PFSK-1 (cell line): Measurements from ENCODE around the gene ADAMTS2.

Experiments used
- FOXP2 ChIP-seq: optimal IDR thresholded peaks from 2 replicates; pipeline ENCODE3; 2011; ENCODE audit warnings: borderline replicate concordance, control low read depth, inconsistent platforms; ENCODE audit not compliant: insufficient read depth; ENCODE audit errors: extremely low read length, extremely low read depth
- POLR2AphosphoS5 ChIP-seq: IDR thresholded peaks from 2 replicates; pipeline ENCODE4 v1.6.1; 2012; ENCODE audit warnings: low read depth, mild to moderate bottlenecking, control low read depth, low read length, moderate library complexity
- REST ChIP-seq, 2 experiments: IDR thresholded peaks; 2 replicates each; pipeline versions ENCODE4 v1.6.1 to v1.8.0; 2011 to 2012; ENCODE audit warnings: low read depth in 2 of 2, low read length in 2 of 2, control low read depth in 1 of 2, inconsistent platforms in 1 of 2, mild to moderate bottlenecking in 1 of 2, moderate library complexity in 1 of 2; ENCODE audit not compliant: insufficient read depth in 1 of 2
- SIN3A ChIP-seq: IDR thresholded peaks from 2 replicates; pipeline ENCODE4 v1.6.1; 2012; ENCODE audit warnings: mild to moderate bottlenecking, low read length, moderate library complexity, borderline replicate concordance; ENCODE audit not compliant: insufficient read depth
- TAF1 ChIP-seq: IDR thresholded peaks from 2 replicates; pipeline ENCODE4 v1.6.1; 2012; ENCODE audit warnings: low read length, control low read depth, borderline replicate concordance; ENCODE audit not compliant: insufficient read depth

ADAMTS2 gene

DNA sequence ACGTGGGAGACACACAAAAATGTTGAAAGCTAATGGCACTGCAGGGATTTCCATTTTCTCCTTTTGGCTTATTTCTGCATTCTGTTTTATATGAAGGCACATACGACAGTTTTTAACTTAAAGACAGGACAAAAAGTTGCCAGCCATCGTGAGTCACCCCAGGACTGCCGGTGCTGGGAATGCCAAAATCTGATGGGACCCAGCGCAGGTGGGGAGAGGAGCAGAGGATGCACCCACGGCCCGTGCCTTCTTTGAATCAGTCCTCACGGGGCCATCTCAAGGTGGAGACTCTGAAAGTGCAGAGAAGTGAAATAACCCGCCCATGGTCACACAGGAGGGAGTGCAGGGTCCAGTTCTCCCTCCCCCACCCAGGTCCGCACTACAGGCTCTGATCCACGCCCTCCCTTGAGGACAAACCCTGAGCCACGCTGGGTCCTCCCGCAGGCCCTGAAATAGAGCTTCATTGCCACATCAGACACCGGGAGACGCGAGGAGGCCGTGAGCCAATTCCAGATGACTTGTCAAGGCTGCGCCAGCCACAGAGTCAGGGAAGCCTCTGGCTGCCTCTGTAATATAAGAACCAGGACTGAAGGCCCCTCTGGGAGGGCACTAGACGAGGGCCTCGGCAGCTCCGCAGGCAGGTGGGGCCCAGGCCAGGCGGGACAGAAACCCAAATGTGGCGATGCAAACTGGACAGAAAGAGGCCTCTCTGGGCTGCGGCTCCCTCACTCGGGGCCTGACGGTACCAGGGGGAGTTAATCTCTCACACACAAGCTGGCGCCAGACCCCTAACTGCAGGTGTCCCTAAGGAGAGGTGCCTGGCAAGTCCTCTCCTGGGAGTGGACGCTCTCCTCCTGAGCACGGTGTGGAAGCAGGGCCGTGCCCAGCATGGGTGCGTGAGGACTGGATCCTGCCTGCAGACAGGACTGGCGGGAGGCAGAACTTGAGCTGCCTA lies 22.9 kb downstream of the ADAMTS2 start:
- TF ChIP-seq TAF1 (no peak), SIN3A (no peak), FOXP2 (no peak), REST (IDR thresholded peaks at IDR 0.05; ENCODE audit: insufficient read depth in 1 of 2, low read depth in 2 of 2, low read length in 2 of 2) (no peak), POLR2AphosphoS5 (no peak)

DNA sequence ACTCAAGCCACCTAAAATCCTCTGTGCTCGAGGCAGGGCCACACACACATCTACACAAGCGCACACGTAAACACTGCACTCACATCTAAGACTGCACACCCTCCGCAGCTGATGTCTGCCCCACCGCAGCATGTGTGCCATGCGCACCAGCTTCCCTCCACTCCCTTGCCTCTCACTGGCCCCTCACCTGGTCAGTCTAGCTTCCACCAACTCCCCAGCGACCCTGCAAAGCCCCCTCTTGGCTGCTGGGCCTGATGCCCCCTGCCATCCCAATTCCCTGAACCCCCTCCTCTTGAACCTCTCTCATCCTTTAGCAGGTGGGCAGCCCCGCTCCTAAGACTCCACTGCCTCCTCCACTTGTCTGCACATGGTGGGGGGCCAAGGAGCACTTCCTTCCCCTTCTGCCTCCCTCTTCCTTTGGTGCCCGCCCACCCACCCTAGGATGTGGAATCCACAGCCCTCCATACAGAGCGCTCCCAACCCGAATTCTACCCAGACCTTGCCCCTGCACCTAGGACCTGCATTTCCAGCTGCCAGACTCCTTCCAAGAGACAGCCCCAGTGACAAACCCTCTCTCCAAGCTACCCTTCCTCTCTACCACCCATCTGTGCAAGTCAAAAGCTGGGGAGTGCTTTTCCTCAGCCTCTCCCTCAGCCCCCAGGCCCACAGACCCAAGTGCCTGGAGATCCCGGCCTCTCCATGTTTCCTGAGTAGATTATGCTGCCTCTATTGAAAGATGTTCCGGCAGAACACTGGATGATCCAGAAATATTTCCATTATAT lies 23.9 kb downstream of the ADAMTS2 start:
- TF ChIP-seq FOXP2 (no peak), SIN3A (no peak), TAF1 (no peak), REST (IDR thresholded peaks at IDR 0.05; ENCODE audit: insufficient read depth in 1 of 2, low read depth in 2 of 2, low read length in 2 of 2) (no peak), POLR2AphosphoS5 (no peak)

DNA sequence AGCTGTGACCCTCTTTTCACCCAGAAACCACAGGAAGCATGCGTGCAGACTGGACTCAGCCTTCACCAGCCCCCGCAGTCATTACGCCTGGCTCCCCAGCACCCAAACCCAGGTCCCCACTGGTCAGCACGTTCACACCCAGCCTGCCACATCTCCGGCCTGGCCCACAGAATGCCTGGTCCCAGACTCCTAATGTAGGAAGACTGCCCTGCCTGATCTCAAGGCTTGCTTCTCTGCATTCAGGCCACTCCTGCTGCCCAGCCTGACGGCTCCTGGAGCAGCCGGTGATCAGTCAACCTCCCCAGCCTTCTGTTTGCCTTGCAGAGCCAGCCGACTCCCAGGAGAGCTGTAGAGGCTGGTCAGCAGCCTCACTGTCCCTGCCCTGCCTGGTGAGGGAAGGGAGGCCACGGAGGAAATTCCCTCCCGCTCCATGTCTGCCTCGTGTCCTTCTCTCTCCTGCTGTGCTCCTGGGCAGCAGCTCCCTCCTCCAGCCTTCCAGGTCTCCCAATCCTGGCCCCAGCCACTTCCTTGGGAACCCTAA lies 25.4 kb downstream of the ADAMTS2 start:
- TF ChIP-seq SIN3A, result no peak

- TF ChIP-seq POLR2AphosphoS5 (no peak), FOXP2 (no peak), TAF1 (no peak), REST (IDR thresholded peaks at IDR 0.05; ENCODE audit: insufficient read depth in 1 of 2, low read depth in 2 of 2, low read length in 2 of 2) (no peak), SIN3A (no peak)
These were observed 26.1 kb downstream of the ADAMTS2 start for GRCh38 chr5:179319123-179319522.

DNA sequence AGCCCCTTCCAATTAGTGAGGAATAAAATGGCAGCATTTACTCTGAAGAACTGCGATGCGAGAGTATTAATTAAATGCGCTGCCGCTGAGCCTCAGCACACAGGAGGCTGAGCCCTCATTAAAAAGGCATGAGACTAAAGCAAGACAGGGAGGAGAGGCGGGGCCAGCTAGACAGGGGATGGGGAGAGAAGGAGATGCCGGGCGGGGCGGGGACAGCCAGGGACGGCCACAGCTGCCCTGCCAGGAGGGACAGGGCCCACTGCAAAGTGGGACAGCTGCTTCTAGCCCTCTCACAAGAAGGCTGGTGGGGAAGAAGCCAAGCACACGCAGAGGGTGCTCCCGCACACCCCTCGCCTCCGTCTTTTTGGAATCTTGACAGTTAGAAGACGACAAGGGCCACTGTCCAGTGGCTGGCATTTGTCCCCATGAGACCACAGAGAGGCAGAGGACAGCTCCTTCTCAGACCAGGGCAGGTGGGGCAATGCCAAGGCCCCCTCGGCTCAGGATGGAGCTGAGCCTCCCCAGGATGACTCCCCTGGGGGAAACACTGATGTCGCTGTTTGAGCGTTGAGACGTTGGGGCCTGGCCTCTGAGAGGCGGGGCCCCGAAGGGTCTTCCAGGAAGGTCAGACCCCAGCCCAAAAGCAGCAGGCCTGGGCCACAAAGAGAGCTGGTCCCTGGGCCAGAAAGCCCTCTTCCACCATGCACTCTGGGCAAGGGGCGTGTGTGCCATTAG lies 26.9 kb downstream of the ADAMTS2 start:
- TF ChIP-seq POLR2AphosphoS5 (no peak), REST (IDR thresholded peaks at IDR 0.05; ENCODE audit: insufficient read depth in 1 of 2, low read depth in 2 of 2, low read length in 2 of 2) (no peak), TAF1 (no peak), FOXP2 (no peak), SIN3A (no peak)
